Gastroesophageal sphincter (tissue), 4 donors: Measurements from ENCODE around the gene COL4A6. TPM values are rescaled to one million over a fixed set of nuclear protein-coding genes. Genes with fewer than 3 reads are reported as not detected.

ENCODE experiments used
- ATAC-seq: fragments of 150-250 bp; one replicate; pipeline ENCODE4 v1.9.1; 2016; ENCODE audit warnings: mild to moderate bottlenecking, moderate library complexity
- H3K27ac ChIP-seq, 4 donors: fragments of 200-600 bp; sonication (generic) in 3 of 4; 1 replicate in 3 of 4; 2 replicates in 1 of 4; pipeline ENCODE4 v1.5.1; 2016 to 2019
- H3K27me3 ChIP-seq: fragments of 200-600 bp; sonication (generic); one replicate; pipeline ENCODE4 v1.5.1; 2019
- H3K36me3 ChIP-seq, 2 donors: fragments of 200-600 bp; sonication (generic); one replicate each; pipeline ENCODE4 v1.5.1; 2019; ENCODE audit warnings: control low read depth in 1 of 2
- H3K4me1 ChIP-seq, 3 donors: fragments of 200-600 bp; sonication (generic); 1 replicate in 2 of 3; 2 replicates in 1 of 3; pipeline ENCODE4 v1.5.1; 2016 to 2019; ENCODE audit warnings: control low read depth in 2 of 3
- H3K4me3 ChIP-seq, 2 donors: fragments of 200-600 bp; sonication (generic); one replicate each; pipeline ENCODE4 v1.5.1; 2019; ENCODE audit warnings: mild to moderate bottlenecking in 1 of 2, moderate library complexity in 1 of 2
- H3K9me3 ChIP-seq, 3 donors: fragments of 200-600 bp; sonication (generic); one replicate each; pipeline ENCODE4 v1.5.1; 2017 to 2019; ENCODE audit warnings: control low read depth in 2 of 3
- EP300 ChIP-seq: sonication (generic); formaldehyde crosslinking; IDR thresholded peaks from one replicate; pipeline ENCODE4 v1.6.1; 2017; ENCODE audit warnings: antibody characterized with exemption, mild to moderate bottlenecking
- POLR2A ChIP-seq, 2 donors: fragments of 450-650 bp; IDR thresholded peaks; one replicate each; pipeline ENCODE4 v1.6.1; 2017; ENCODE audit warnings: antibody characterized with exemption in 2 of 2, mild to moderate bottlenecking in 2 of 2, moderate library complexity in 1 of 2
- POLR2AphosphoS5 ChIP-seq: sonication (generic); formaldehyde crosslinking; IDR thresholded peaks from one replicate; pipeline ENCODE4 v1.6.1; 2017; ENCODE audit warnings: antibody characterized with exemption
- WGBS, 2 donors: methylation state at CpG; one replicate each; pipeline ENCODE4 v1.1.5; 2018; ENCODE audit warnings: low coverage in 1 of 2; 5-methylcytosine and 5-hydroxymethylcytosine counted together
- total RNA-seq, 4 donors: library from RNA; depleted of rRNA; stranded (reverse); fragments of >200 nt; gene quantifications; one replicate each; pipeline ENCODE4 v1.1.0, GENCODE V29; 2016
- TF ChIP-seq, protein P1 (sequence below), 4 experiments: fragments of 200-600 bp in 2 of 4; fragments of 450-650 bp in 2 of 4; sonication (generic) in 1 of 4; IDR thresholded peaks; one replicate each; pipeline ENCODE4 v1.5.1; 2017 to 2019; ENCODE audit warnings: antibody characterized with exemption in 4 of 4, mild to moderate bottlenecking in 2 of 4, moderate library complexity in 2 of 4

Gene COL4A6
- total RNA-seq, 4 donors from 2014 or later, result 103 to 369 (median 213) TPM

DNA sequence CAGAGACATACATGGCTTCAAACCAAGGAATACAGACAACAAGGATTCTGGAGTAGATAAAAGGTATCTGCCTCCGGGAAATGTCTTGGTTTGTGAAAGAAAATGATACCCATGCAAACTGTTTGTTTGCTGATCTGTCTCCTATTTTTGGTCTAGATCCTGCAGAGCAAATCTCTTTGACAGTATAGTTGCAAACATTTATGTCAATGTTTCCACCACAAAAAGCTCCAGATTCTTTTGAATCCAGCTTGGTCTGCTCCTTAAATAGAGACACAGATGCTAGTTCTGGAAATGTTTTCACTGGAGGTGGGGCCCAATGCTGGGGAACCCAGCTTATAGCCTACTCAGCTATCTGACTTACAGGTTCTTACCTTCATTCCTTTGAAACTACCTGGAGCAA lies 226.9 kb downstream of the COL4A6 start:
- TF ChIP-seq POLR2AphosphoS5 (no peak), POLR2A (IDR thresholded peaks at IDR 0.05) (no peak), EP300 (no peak)
- TF ChIP-seq, protein P1, sequence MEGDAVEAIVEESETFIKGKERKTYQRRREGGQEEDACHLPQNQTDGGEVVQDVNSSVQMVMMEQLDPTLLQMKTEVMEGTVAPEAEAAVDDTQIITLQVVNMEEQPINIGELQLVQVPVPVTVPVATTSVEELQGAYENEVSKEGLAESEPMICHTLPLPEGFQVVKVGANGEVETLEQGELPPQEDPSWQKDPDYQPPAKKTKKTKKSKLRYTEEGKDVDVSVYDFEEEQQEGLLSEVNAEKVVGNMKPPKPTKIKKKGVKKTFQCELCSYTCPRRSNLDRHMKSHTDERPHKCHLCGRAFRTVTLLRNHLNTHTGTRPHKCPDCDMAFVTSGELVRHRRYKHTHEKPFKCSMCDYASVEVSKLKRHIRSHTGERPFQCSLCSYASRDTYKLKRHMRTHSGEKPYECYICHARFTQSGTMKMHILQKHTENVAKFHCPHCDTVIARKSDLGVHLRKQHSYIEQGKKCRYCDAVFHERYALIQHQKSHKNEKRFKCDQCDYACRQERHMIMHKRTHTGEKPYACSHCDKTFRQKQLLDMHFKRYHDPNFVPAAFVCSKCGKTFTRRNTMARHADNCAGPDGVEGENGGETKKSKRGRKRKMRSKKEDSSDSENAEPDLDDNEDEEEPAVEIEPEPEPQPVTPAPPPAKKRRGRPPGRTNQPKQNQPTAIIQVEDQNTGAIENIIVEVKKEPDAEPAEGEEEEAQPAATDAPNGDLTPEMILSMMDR (IDR thresholded peaks at IDR 0.05), result no peak
- peaks cover 0 to 26% (median 0%) of the 10 kb centered on the region in 3 donors for H3K4me1 ChIP-seq
- H3K27me3 ChIP-seq, result no peaks in the 10 kb centered on the region
- H3K4me3 ChIP-seq, result no peak overlapping the region
- no peak for ATAC-seq
- no peaks in the 10 kb centered on the region for H3K9me3 ChIP-seq
- H3K36me3 ChIP-seq, result peaks cover 0 to 3% of the 10 kb centered on the region in 2 donors
- WGBS, 2 donors, result no CpG with 5 or more reads among the region's 1 CpG
- H3K27ac ChIP-seq, result peak overlapping the region in 1 of 4 donors; percentile 19

- Histone ChIP-seq H3K9me3 (no peaks in the 10 kb centered on the region), H3K27ac (peak overlapping the region in 3 of 4 donors; percentile 8 to 48 (median 26)), H3K4me1 (peaks cover 0 to 4% (median 0%) of the 10 kb centered on the region in 3 donors), H3K27me3 (no peaks in the 10 kb centered on the region), H3K4me3 (no peak overlapping the region), H3K36me3 (peaks cover 0 to 3% of the 10 kb centered on the region in 2 donors)
- TF ChIP-seq EP300 (no peak), POLR2A (IDR thresholded peaks at IDR 0.05) (no peak), POLR2AphosphoS5 (no peak)
- TF ChIP-seq, protein P1 (IDR thresholded peaks at IDR 0.05), result no peak
- ATAC-seq, result no peak
- WGBS, 2 donors, result 50 to 61% methylated on average over 1 to 2 of the region's 3 CpGs
These were observed 229.1 kb downstream of the COL4A6 start for GRCh38 chrX:108209006-108209554.

DNA sequence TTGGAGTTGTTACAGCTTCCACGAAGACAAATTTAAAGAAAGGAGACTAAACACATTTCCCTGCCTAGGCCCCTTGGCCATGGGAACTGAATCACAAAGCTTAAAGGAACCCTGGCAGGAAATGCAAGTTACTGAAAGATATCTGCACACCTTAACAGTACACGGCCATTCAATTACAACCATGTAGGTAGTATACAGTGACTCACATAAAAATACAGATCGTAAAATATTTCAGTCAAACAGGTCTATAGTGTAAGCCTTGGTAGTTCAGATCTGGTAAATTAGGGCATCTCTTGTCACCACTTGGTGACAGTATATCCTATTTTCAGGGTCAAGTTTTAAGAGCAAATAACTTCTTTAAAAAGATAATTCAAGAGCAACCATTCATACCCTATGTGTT lies 234.7 kb downstream of the COL4A6 start:
- WGBS, 2 donors, result 52 to 100% methylated on average over 1 to 3 of the region's 3 CpGs
- H3K36me3 ChIP-seq, result no peaks in the 10 kb centered on the region
- TF ChIP-seq, protein P1 (IDR thresholded peaks at IDR 0.05), result no peak
- TF ChIP-seq POLR2AphosphoS5 (no peak), POLR2A (IDR thresholded peaks at IDR 0.05) (no peak), EP300 (no peak)
- peaks cover 0 to 19% (median 0%) of the 10 kb centered on the region in 3 donors for H3K4me1 ChIP-seq
- no peaks in the 10 kb centered on the region for H3K9me3 ChIP-seq
- no peak for ATAC-seq
- no peak overlapping the region for H3K4me3 ChIP-seq
- peak overlapping the region in 1 of 4 donors; percentile 51 for H3K27ac ChIP-seq
- no peaks in the 10 kb centered on the region for H3K27me3 ChIP-seq

GRCh38 chrX:108199691-108200090 lies 238.5 kb downstream of the COL4A6 start:
- WGBS, 2 donors, result 0% methylated on average over 3 of the region's 4 CpGs
- no peak for TF ChIP-seq EP300
- TF ChIP-seq, protein P1 (IDR thresholded peaks at IDR 0.05), result peak; percentile 9 to 63 (median 58)
- no peak for TF ChIP-seq POLR2A (IDR thresholded peaks at IDR 0.05)
- TF ChIP-seq POLR2AphosphoS5, result peak; percentile 50
- no peak overlapping the region for H3K4me3 ChIP-seq
- H3K27ac ChIP-seq, result peak overlapping the region; percentile 23 to 76 (median 65)
- no peaks in the 10 kb centered on the region for H3K27me3 ChIP-seq
- H3K9me3 ChIP-seq, result no peaks in the 10 kb centered on the region
- peaks cover 0 to 3% of the 10 kb centered on the region in 2 donors for H3K36me3 ChIP-seq
- ATAC-seq, result no peak
- peaks cover 0 to 28% (median 0%) of the 10 kb centered on the region in 3 donors for H3K4me1 ChIP-seq

DNA sequence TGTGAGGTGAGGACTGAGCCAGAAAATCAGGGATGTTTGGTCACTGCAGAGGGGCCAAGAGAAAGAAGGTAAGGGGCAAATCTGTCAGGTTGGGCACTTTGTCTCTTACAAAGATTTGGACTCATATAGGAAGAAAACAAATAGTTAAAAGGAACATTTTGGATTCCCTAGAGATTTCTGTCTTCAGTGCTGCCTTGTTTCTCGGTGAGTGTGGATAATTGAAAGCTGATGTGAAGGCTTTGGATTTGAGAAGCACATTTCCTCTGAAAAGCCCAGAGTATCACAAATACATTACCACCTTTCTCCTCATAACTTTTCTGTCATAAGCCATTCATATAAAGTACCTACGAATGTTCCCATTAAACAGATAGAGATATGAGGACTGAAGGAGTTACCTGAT lies 239.2 kb downstream of the COL4A6 start:
- Histone ChIP-seq H3K27me3 (no peaks in the 10 kb centered on the region), H3K4me1 (peaks cover 0 to 28% (median 0%) of the 10 kb centered on the region in 3 donors), H3K27ac (peak overlapping the region; percentile 65 to 76 (median 70)), H3K9me3 (no peaks in the 10 kb centered on the region), H3K4me3 (no peak overlapping the region), H3K36me3 (peaks cover 0 to 5% of the 10 kb centered on the region in 2 donors)
- 27 to 31% methylated on average over 2 of the region's 2 CpGs for WGBS, 2 donors
- ATAC-seq, result no peak
- TF ChIP-seq, protein P1 (IDR thresholded peaks at IDR 0.05), result no peak
- no peak for TF ChIP-seq POLR2AphosphoS5
- TF ChIP-seq POLR2A (IDR thresholded peaks at IDR 0.05), result no peak
- TF ChIP-seq EP300, result no peak
